Activated naive CD4-positive, alpha-beta T cell treated with anti-CD3 and anti-CD28 coated beads, Interleukin-2, amount 10 ng/mL, durations not matched to agents 7 days and 5 days (primary cell): ENCODE results near the gene ACOX1.

Source experiments
- CTCF ChIA-PET: fragments of 350-600 bp; sonication (Branson Sonifier 250); formaldehyde crosslinking; loops from one replicate; lab custom pipeline; 2021; ENCODE audit warnings: antibody characterized with exemption; lab: Charles Lee
- DNase-seq: peaks from one replicate; pipeline ENCODE4 v3.0.0-alpha.2; 2020
- H3K27ac Mint-ChIP-seq: one replicate; pipeline ENCODE4 v1.8.0; 2021; ENCODE audit warnings: mild to moderate bottlenecking, moderate library complexity, mixed read lengths
- H3K27me3 Mint-ChIP-seq: one replicate; pipeline ENCODE4 v1.8.0; 2021; ENCODE audit warnings: mild to moderate bottlenecking, mixed read lengths
- H3K36me3 Mint-ChIP-seq: one replicate; pipeline ENCODE4 v1.8.0; 2021; ENCODE audit warnings: mixed read lengths
- H3K4me1 Mint-ChIP-seq: one replicate; pipeline ENCODE4 v1.8.0; 2021; ENCODE audit warnings: mixed read lengths
- H3K4me3 Mint-ChIP-seq: one replicate; pipeline ENCODE4 v1.8.0; 2021; ENCODE audit warnings: mild to moderate bottlenecking, moderate library complexity, mixed read lengths
- H3K9me3 Mint-ChIP-seq: one replicate; pipeline ENCODE4 v1.8.0; 2021; ENCODE audit warnings: mixed read lengths

ACOX1 gene

DNA sequence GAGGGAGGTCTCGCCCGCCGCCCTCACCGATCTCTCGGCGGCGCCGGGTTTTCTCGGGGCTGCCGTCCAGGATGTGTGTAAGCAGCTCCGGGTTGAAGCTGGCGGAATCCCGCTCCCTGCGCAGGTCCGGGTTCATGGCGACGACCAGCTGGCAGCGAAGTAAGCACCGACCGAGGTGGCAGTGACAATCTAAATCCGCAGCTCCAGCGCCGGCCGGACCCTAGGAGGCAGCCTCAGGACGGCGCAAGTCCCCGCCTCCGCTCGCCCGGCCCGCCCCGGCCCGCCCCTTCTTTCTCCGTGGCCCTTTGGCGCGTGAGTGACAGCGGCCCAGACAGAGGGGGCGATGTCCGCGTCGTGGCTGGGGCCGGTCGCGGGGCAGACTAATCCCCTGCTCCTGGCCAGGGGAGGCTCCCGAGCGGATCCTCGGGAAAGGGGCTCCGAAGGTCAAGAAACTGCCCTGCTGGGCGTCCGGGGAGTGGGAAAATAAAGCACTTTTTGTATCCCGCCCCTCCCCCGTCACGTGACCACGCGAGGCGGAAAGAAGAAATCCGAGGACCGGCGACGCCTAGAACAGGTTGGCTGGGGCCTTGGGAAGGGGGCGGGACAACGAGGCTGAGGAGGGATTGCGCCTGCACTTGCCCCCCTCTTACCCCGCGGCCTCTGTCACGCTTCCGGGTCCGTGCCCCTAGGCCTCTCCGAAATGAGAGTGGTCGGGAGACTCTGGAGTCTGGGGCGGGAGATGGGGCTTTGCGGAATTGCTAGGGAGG, at the start of gene ACOX1, which contains the start of gene TEN1:
Gene ACOX1, minus strand, starts transcription at position 229 of the 767 bp plus-strand sequence. Its CDS starts 93 bp downstream, at position 136.
Gene TEN1, plus strand, starts transcription at position 303 of the 767 bp plus-strand sequence. CDS start 6,953 bp downstream, outside the sequence.
- Mint-ChIP-seq H3K4me1 (peaks cover 44% of the 10 kb centered on the region), H3K9me3 (no peaks in the 10 kb centered on the region), H3K27me3 (no peaks in the 10 kb centered on the region), H3K36me3 (peaks cover 9% of the 10 kb centered on the region), H3K4me3 (peak within 1 kb of the TSS; percentile 97), H3K27ac (peak within 1 kb of the TSS; percentile 100)
- DNase-seq, result peak; percentile 99
- CTCF ChIA-PET, result interaction anchor here (1.2 kb wide), 1 partner anchor 26 kb away, joined by 6 read pairs; no protein-coding TSS in a partner anchor

DNA sequence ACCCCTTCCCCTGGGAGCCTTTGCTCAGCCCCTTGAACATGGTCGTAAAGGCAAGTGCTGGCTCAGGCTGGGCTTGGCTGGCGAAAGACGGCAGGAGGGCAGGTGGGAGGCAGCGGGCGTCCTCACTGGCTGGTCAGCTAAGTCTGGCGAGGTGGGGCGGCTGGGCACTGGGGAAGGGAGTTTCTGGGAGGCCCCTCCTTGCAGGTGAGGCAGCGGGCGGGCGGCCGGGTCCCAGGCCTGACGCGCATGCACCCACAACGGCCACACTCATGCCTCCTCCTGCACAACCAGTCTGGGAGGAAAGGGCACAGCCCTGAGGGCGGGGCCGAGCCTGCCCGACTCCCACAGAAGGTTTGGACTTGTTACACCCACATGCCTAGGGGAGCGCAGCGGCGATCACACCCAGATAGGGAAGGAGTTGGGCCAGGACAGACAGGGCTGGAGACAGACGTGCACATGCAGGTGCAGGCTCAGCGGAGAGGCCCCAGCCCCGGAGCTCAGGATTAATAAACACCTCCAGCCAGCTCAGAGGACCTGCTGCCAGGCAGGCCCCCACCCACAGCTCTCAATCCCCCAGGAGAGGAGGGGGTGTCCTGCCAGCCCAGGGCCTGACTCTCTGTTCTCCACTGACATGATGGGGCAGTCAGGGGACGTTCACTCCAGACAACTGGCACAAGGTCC, 48.3 kb upstream of the ACOX1 start, which contains the start of gene EVPL:
Gene EVPL, minus strand, starts transcription at position 148 of the 681 bp plus-strand sequence. Its CDS starts 108 bp downstream, at position 40.
- no peaks in the 10 kb centered on the region for H3K9me3 Mint-ChIP-seq

DNA sequence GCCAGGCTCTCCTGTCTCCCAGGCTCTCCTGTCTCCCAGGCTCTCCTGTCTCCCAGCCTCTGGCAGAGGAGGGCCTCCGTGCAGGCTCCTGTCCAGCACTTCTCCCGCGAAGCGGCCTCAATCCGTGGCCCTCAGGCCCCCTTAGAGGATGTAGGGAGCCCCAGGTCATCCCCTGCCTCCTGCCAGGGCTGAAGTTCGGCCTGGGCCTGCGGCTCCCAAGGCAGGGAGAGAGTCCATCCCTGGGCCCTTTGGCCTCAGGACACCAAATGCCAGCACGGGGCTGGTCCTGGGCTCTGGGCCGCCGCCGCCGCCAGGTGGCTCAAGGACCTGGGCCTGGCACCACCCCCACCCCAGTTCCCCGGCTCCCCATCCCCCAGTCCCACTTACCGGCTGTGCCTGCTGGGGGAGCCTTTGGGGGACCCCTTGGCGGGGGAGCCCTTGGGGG, 47.8 kb upstream of the ACOX1 start:
- Mint-ChIP-seq H3K4me3 (no peak overlapping the region), H3K27ac (no peak overlapping the region), H3K4me1 (peaks cover 13% of the 10 kb centered on the region), H3K36me3 (no peaks in the 10 kb centered on the region), H3K27me3 (peaks cover 8% of the 10 kb centered on the region), H3K9me3 (no peaks in the 10 kb centered on the region)
- CTCF ChIA-PET, result no interaction called here
- no peak for DNase-seq

More for the DNA sequence above, 48.3 kb upstream of the ACOX1 start, which contains the start of gene EVPL:
- Mint-ChIP-seq H3K4me3 (no peak within 1 kb of the TSS), H3K27me3 (peaks cover 8% of the 10 kb centered on the region), H3K4me1 (peaks cover 13% of the 10 kb centered on the region), H3K36me3 (no peaks in the 10 kb centered on the region), H3K27ac (no peak within 1 kb of the TSS)
- CTCF ChIA-PET, result no interaction called here
- no peak for DNase-seq

DNA sequence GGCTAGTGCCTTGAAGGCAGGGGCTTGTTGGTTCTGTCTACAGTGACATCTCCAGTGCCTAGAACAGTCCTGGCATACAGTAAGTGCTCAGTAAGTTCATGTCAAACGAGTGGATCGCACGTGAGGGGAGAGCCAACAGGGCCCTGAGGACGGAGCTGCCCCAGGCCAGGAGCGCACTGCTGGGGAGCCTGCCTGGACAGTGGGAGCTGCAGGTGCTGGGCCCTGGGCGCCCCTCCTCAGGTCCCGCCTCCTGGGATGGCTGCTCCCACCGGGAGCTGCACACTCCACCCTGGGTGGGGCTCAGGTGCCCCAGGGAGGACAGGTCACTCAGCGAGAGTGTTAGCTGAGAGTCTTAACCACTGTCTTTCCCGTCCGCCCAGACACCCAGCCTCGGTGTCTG, 46.3 kb upstream of the ACOX1 start:
- Mint-ChIP-seq H3K9me3 (no peaks in the 10 kb centered on the region), H3K36me3 (no peaks in the 10 kb centered on the region), H3K4me1 (peaks cover 13% of the 10 kb centered on the region), H3K27ac (no peak overlapping the region), H3K4me3 (no peak overlapping the region), H3K27me3 (peaks cover 8% of the 10 kb centered on the region)
- CTCF ChIA-PET, result interaction anchor here (0.8 kb wide), 1 partner anchor 13 kb away, joined by 4 read pairs; no protein-coding TSS in a partner anchor
- DNase-seq, result no peak

- H3K4me3 Mint-ChIP-seq, result no peak overlapping the region
- no peaks in the 10 kb centered on the region for H3K9me3 Mint-ChIP-seq
- H3K4me1 Mint-ChIP-seq, result peaks cover 5% of the 10 kb centered on the region
- no peak for DNase-seq
- H3K27ac Mint-ChIP-seq, result no peak overlapping the region
- peaks cover 8% of the 10 kb centered on the region for H3K27me3 Mint-ChIP-seq
- CTCF ChIA-PET, result no interaction called here
- H3K36me3 Mint-ChIP-seq, result no peaks in the 10 kb centered on the region
Measured at GRCh38 chr17:76024353-76024752, 45.4 kb upstream of the ACOX1 start.

- Mint-ChIP-seq H3K27ac (no peak overlapping the region), H3K36me3 (no peaks in the 10 kb centered on the region), H3K9me3 (no peaks in the 10 kb centered on the region), H3K27me3 (peaks cover 8% of the 10 kb centered on the region), H3K4me3 (no peak overlapping the region), H3K4me1 (no peaks in the 10 kb centered on the region)
- no peak for DNase-seq
- CTCF ChIA-PET, result no interaction called here
Measured at GRCh38 chr17:76023900-76024237, 44.9 kb upstream of the ACOX1 start.

- CTCF ChIA-PET, result no interaction called here
- no peaks in the 10 kb centered on the region for H3K9me3 Mint-ChIP-seq
- no peaks in the 10 kb centered on the region for H3K36me3 Mint-ChIP-seq
- H3K4me1 Mint-ChIP-seq, result no peaks in the 10 kb centered on the region
- H3K27me3 Mint-ChIP-seq, result peaks cover 8% of the 10 kb centered on the region
- DNase-seq, result no peak
- no peak overlapping the region for H3K4me3 Mint-ChIP-seq
- H3K27ac Mint-ChIP-seq, result no peak overlapping the region
Measured at GRCh38 chr17:76022973-76023899, 44.3 kb upstream of the ACOX1 start.

GRCh38 chr17:76022285-76022684, 43.3 kb upstream of the ACOX1 start:
- H3K9me3 Mint-ChIP-seq, result no peaks in the 10 kb centered on the region
- no peak for DNase-seq
- no peak overlapping the region for H3K4me3 Mint-ChIP-seq

DNA sequence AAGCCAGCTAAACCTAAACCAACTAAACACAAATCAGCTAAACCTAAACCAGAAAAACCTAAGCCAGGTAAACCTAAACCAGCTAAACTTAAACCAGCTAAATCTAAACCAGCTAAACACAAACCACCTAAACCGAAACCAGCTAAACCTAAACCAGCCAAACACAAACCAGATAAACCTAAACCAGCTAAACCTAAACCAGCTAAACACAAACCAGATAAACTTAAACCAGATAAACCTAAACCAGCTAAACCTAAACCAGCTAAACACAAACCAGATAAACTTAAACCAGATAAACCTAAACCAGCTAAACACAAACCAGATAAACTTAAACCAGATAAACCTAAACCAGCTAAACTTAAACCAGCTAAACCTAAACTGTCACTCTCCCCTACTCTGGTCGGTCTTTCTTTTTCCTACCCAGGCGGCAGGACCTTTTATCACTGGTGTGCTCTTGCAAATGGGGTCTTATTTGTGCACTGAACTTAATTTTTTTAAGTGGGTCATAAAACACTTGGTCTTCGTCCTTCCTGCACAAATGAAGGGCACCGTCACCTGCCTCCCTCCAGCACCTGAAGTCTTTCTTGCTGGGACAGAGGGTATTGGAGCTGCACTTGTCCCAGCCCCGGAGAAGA, 41.0 kb upstream of the ACOX1 start:
- Mint-ChIP-seq H3K27ac (no peak overlapping the region), H3K36me3 (no peaks in the 10 kb centered on the region), H3K27me3 (peaks cover 16% of the 10 kb centered on the region), H3K9me3 (no peaks in the 10 kb centered on the region), H3K4me3 (no peak overlapping the region), H3K4me1 (no peaks in the 10 kb centered on the region)
- DNase-seq, result no peak
- CTCF ChIA-PET, result interaction anchor here (0.6 to 1.7 kb wide), 8 partner anchors 12 to 279 kb away, joined by 3 to 6 read pairs (median 3); partner anchors contain the start of gene CDK3

More at GRCh38 chr17:76022285-76022684, 43.3 kb upstream of the ACOX1 start:
- H3K27ac Mint-ChIP-seq, result no peak overlapping the region
- H3K4me1 Mint-ChIP-seq, result no peaks in the 10 kb centered on the region
- H3K36me3 Mint-ChIP-seq, result no peaks in the 10 kb centered on the region
- H3K27me3 Mint-ChIP-seq, result peaks cover 8% of the 10 kb centered on the region
- CTCF ChIA-PET, result no interaction called here

GRCh38 chr17:76018801-76019200, 39.8 kb upstream of the ACOX1 start:
- peaks cover 23% of the 10 kb centered on the region for H3K27me3 Mint-ChIP-seq
- H3K4me1 Mint-ChIP-seq, result peaks cover 5% of the 10 kb centered on the region
- H3K4me3 Mint-ChIP-seq, result no peak overlapping the region
- no peaks in the 10 kb centered on the region for H3K9me3 Mint-ChIP-seq
- no peak overlapping the region for H3K27ac Mint-ChIP-seq
- no peak for DNase-seq
- no peaks in the 10 kb centered on the region for H3K36me3 Mint-ChIP-seq
- CTCF ChIA-PET, result interaction anchor here (0.6 to 1.6 kb wide), 4 partner anchors 11 to 280 kb away, joined by 3 to 5 read pairs (median 3); no protein-coding TSS in a partner anchor

DNA sequence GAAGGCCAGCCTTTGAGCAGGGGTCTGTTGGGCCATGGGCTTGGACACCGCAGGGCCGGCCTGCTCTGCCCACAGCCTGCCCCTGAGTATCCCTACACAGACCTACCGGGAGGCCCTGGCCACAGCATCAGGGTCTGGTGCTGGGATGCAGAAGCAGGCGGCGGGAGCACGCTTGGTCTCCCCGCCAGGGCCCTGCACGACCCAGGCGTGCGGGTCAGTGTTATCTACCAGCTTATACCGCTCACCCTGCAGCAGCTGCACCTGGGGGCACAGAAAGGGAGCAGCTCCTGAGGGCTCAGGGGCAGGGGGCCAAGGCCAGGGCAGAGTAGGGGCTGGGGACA, 39.3 kb upstream of the ACOX1 start:
- no peaks in the 10 kb centered on the region for H3K9me3 Mint-ChIP-seq
- H3K4me1 Mint-ChIP-seq, result peaks cover 5% of the 10 kb centered on the region
- H3K27me3 Mint-ChIP-seq, result peaks cover 24% of the 10 kb centered on the region
- H3K27ac Mint-ChIP-seq, result no peak overlapping the region
- CTCF ChIA-PET, result interaction anchor here (0.6 to 1.6 kb wide), 2 partner anchors 267 to 281 kb away, joined by 3 to 5 read pairs; no protein-coding TSS in a partner anchor
- H3K4me3 Mint-ChIP-seq, result no peak overlapping the region
- no peaks in the 10 kb centered on the region for H3K36me3 Mint-ChIP-seq
- no peak for DNase-seq

DNA sequence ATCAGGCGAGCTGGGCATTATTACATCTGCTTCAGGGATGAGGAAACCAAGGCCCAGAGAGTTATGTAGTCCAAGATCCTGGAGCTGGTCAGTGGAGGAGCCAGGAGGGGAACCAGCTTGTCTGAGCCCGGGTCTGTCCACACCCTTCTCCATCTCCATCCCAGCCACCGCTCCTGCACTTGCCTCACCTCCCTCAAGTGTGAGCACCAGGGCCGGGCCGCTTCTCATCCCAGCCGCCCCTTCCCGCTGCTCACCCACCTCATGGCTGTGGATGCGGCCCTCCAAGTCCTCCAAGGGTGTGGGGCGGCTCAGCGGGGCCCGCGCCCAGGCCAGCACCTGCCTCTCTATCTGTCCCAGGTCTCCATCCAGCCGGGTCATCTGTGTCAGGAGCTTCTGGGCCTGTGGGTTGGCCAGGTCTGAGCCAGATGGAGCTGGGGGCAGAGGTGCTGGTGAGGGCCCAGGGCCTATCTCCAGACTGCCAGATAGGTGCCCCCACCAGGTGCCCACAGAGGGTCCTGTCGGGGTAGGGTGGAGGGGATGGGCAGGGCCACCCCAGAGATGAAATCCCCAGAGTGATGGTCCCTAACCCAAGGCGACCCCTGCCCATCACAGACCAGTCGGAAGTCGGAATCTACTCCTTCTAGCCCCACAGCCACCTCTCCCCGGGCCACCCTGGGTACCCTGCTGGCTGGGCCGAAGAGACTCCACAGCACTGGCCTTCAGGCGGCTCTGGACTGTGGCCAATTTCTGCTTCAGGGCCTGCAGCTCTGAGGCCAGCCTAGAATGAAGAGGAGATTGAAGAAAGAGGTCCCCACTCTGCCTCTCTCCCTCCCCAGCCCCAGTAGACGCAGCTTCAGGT, 38.7 kb upstream of the ACOX1 start:
- no peak for DNase-seq
- no peaks in the 10 kb centered on the region for H3K36me3 Mint-ChIP-seq
- H3K4me3 Mint-ChIP-seq, result no peak overlapping the region
- H3K27ac Mint-ChIP-seq, result no peak overlapping the region
- peaks cover 5% of the 10 kb centered on the region for H3K4me1 Mint-ChIP-seq
- CTCF ChIA-PET, result interaction anchor here (0.6 to 7.5 kb wide), 6 partner anchors 12 to 283 kb away, joined by 3 to 82 read pairs (median 3); no protein-coding TSS in a partner anchor
- no peaks in the 10 kb centered on the region for H3K9me3 Mint-ChIP-seq
- peaks cover 20% of the 10 kb centered on the region for H3K27me3 Mint-ChIP-seq
